Measurements from ENCODE around the gene CDK14.

The CDK14 gene

DNA sequence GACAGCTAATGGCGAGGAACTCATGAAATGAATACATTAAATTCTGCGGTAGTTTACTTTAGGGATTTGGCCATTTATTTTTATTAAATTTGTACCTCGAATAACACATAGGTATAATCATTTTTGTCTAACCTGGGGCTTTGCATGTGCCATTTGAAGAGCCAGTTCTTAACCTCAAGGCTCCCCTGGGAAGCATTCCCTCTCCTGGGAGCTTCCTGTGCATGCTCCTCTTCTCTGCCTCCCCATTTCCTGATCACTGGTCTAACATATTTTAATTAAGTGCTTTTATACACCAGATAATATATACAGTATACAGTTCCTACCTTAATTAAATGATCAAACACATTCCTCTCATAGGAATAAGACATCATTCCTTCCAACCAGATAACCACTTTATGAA, 484.2 kb downstream of the CDK14 start:
- Histone ChIP-seq H3K23ac (ENCODE audit: low read length) (no peak overlapping the region), H3K79me1 (ENCODE audit: low read length) (no peaks in the 10 kb centered on the region), H3K4me3 (ENCODE audit: low read depth, low read length) (no peak overlapping the region), H3K18ac (ENCODE audit: low read length) (no peak overlapping the region), H2BK12ac (ENCODE audit: low read length) (no peak overlapping the region), H3K9me3 (ENCODE audit: insufficient read depth, low read depth, low read length) (no peaks in the 10 kb centered on the region), H4K8ac (ENCODE audit: low read depth, low read length) (no peak overlapping the region), H3K4me1 (ENCODE audit: control insufficient read depth in 1 of 2, insufficient read depth in 2 of 2, low read length in 2 of 2) (peaks cover 0 to 3% of the 10 kb centered on the region in 2 experiments), H3K9ac (ENCODE audit: low read length) (no peak overlapping the region), H3K79me2 (ENCODE audit: control insufficient read depth, insufficient read depth, low read length, poor library complexity) (no peaks in the 10 kb centered on the region), H2BK120ac (ENCODE audit: insufficient read depth, low read length, poor library complexity) (no peak overlapping the region), H3K36me3 (ENCODE audit: control insufficient read depth in 1 of 2, insufficient read depth in 2 of 2, low read length in 2 of 2) (peaks cover 0 to 2% of the 10 kb centered on the region in 2 experiments), H2AFZ (ENCODE audit: insufficient read depth, low read length, poor library complexity) (no peak overlapping the region), H3K4me2 (ENCODE audit: low read length) (no peak overlapping the region), H2AK5ac (ENCODE audit: low read length) (no peak overlapping the region), H3K14ac (ENCODE audit: low read length) (no peak overlapping the region), H4K12ac (ENCODE audit: low read depth, low read length) (no peak overlapping the region), H4K91ac (ENCODE audit: low read depth, low read length) (no peak overlapping the region), H3K27me3 (ENCODE audit: insufficient read depth, low read length) (no peaks in the 10 kb centered on the region), H3K27ac (ENCODE audit: low read depth, low read length) (no peak overlapping the region), H2BK5ac (ENCODE audit: low read depth, low read length, poor library complexity) (no peak overlapping the region), H3K4ac (ENCODE audit: low read depth, low read length) (no peak overlapping the region)
- no peak for DNase-seq
- WGBS (ENCODE audit: extremely low coverage, insufficient coverage, insufficient read length), result no CpG with 5 or more reads among the region's 3 CpGs

DNA sequence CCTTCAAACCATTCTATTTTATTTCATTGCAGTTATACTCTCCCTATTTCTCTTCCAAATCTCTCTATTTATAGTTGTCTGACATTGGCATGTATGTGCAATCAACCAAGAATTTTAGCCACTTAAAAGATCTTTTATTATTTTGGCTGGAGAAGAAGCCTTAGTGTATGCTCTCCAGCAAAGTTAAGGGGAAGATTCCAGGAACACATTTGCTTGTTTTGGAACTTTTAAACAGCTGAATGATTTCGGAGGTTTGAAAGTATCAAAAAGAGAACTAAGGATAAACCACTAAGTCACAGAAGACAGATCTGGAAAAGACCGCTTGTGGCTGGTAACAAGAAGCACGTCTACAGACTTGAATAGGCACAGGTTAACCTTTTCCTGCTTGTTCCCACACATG, 485.9 kb downstream of the CDK14 start:
- Histone ChIP-seq H2BK120ac (ENCODE audit: insufficient read depth, low read length, poor library complexity) (no peak overlapping the region), H2BK5ac (ENCODE audit: low read depth, low read length, poor library complexity) (no peak overlapping the region), H3K18ac (ENCODE audit: low read length) (no peak overlapping the region), H3K14ac (ENCODE audit: low read length) (no peak overlapping the region), H3K4ac (ENCODE audit: low read depth, low read length) (no peak overlapping the region), H3K4me2 (ENCODE audit: low read length) (no peak overlapping the region), H3K36me3 (ENCODE audit: control insufficient read depth in 1 of 2, insufficient read depth in 2 of 2, low read length in 2 of 2) (peaks cover 0 to 2% of the 10 kb centered on the region in 2 experiments), H4K91ac (ENCODE audit: low read depth, low read length) (no peak overlapping the region), H3K23ac (ENCODE audit: low read length) (no peak overlapping the region), H3K9me3 (ENCODE audit: insufficient read depth, low read depth, low read length) (no peaks in the 10 kb centered on the region), H3K79me1 (ENCODE audit: low read length) (no peaks in the 10 kb centered on the region), H2AFZ (ENCODE audit: insufficient read depth, low read length, poor library complexity) (no peak overlapping the region), H3K27ac (ENCODE audit: low read depth, low read length) (no peak overlapping the region), H2BK12ac (ENCODE audit: low read length) (no peak overlapping the region), H4K8ac (ENCODE audit: low read depth, low read length) (no peak overlapping the region), H3K4me3 (ENCODE audit: low read depth, low read length) (no peak overlapping the region), H2AK5ac (ENCODE audit: low read length) (no peak overlapping the region), H4K12ac (ENCODE audit: low read depth, low read length) (no peak overlapping the region), H3K4me1 (ENCODE audit: control insufficient read depth in 1 of 2, insufficient read depth in 2 of 2, low read length in 2 of 2) (peaks cover 0 to 3% of the 10 kb centered on the region in 2 experiments), H3K9ac (ENCODE audit: low read length) (no peak overlapping the region), H3K27me3 (ENCODE audit: insufficient read depth, low read length) (no peaks in the 10 kb centered on the region), H3K79me2 (ENCODE audit: control insufficient read depth, insufficient read depth, low read length, poor library complexity) (no peaks in the 10 kb centered on the region)
- peak in 1 of 2 donors; percentile 25 for DNase-seq
- no CpG with 5 or more reads among the region's 3 CpGs for WGBS (ENCODE audit: extremely low coverage, insufficient coverage, insufficient read length)

GRCh38 chr7:91082852-91083495, 486.9 kb downstream of the CDK14 start:
- WGBS (ENCODE audit: extremely low coverage, insufficient coverage, insufficient read length), result no CpG with 5 or more reads among the region's 2 CpGs
- H3K14ac ChIP-seq (ENCODE audit: low read length), result no peak overlapping the region
- no peaks in the 10 kb centered on the region for H3K79me2 ChIP-seq (ENCODE audit: control insufficient read depth, insufficient read depth, low read length, poor library complexity)
- H2BK5ac ChIP-seq (ENCODE audit: low read depth, low read length, poor library complexity), result no peak overlapping the region
- peaks cover 0 to 3% of the 10 kb centered on the region in 2 experiments for H3K4me1 ChIP-seq (ENCODE audit: control insufficient read depth in 1 of 2, insufficient read depth in 2 of 2, low read length in 2 of 2)
- no peak overlapping the region for H3K4me2 ChIP-seq (ENCODE audit: low read length)
- peak in 1 of 2 donors; percentile 39 for DNase-seq
- H3K27me3 ChIP-seq (ENCODE audit: insufficient read depth, low read length), result no peaks in the 10 kb centered on the region
- no peak overlapping the region for H2BK12ac ChIP-seq (ENCODE audit: low read length)
- no peak overlapping the region for H3K18ac ChIP-seq (ENCODE audit: low read length)
- no peaks in the 10 kb centered on the region for H3K79me1 ChIP-seq (ENCODE audit: low read length)
- H4K91ac ChIP-seq (ENCODE audit: low read depth, low read length), result no peak overlapping the region
- H4K12ac ChIP-seq (ENCODE audit: low read depth, low read length), result no peak overlapping the region
- H2BK120ac ChIP-seq (ENCODE audit: insufficient read depth, low read length, poor library complexity), result no peak overlapping the region
- no peak overlapping the region for H3K27ac ChIP-seq (ENCODE audit: low read depth, low read length)
- H3K4ac ChIP-seq (ENCODE audit: low read depth, low read length), result no peak overlapping the region
- H2AFZ ChIP-seq (ENCODE audit: insufficient read depth, low read length, poor library complexity), result no peak overlapping the region
- H2AK5ac ChIP-seq (ENCODE audit: low read length), result no peak overlapping the region
- H3K9ac ChIP-seq (ENCODE audit: low read length), result no peak overlapping the region
- no peak overlapping the region for H3K23ac ChIP-seq (ENCODE audit: low read length)
- H3K36me3 ChIP-seq (ENCODE audit: control insufficient read depth in 1 of 2, insufficient read depth in 2 of 2, low read length in 2 of 2), result peaks cover 0 to 2% of the 10 kb centered on the region in 2 experiments
- H3K4me3 ChIP-seq (ENCODE audit: low read depth, low read length), result no peak overlapping the region
- H3K9me3 ChIP-seq (ENCODE audit: insufficient read depth, low read depth, low read length), result no peaks in the 10 kb centered on the region
- no peak overlapping the region for H4K8ac ChIP-seq (ENCODE audit: low read depth, low read length)

GRCh38 chr7:91083855-91084644, 487.9 kb downstream of the CDK14 start:
- no CpG with 5 or more reads among the region's 3 CpGs for whole genome bisulfite sequencing (ENCODE audit: extremely low coverage, insufficient coverage, insufficient read length)
- Histone ChIP-seq H3K36me3 (ENCODE audit: control insufficient read depth in 1 of 2, insufficient read depth in 2 of 2, low read length in 2 of 2) (peaks cover 0 to 2% of the 10 kb centered on the region in 2 experiments), H3K27me3 (ENCODE audit: insufficient read depth, low read length) (no peaks in the 10 kb centered on the region), H3K4me1 (ENCODE audit: control insufficient read depth in 1 of 2, insufficient read depth in 2 of 2, low read length in 2 of 2) (peaks cover 0 to 3% of the 10 kb centered on the region in 2 experiments), H3K4ac (ENCODE audit: low read depth, low read length) (no peak overlapping the region), H3K9ac (ENCODE audit: low read length) (no peak overlapping the region), H3K79me2 (ENCODE audit: control insufficient read depth, insufficient read depth, low read length, poor library complexity) (no peaks in the 10 kb centered on the region), H2BK120ac (ENCODE audit: insufficient read depth, low read length, poor library complexity) (no peak overlapping the region), H3K4me3 (ENCODE audit: low read depth, low read length) (no peak overlapping the region), H2AFZ (ENCODE audit: insufficient read depth, low read length, poor library complexity) (no peak overlapping the region), H3K79me1 (ENCODE audit: low read length) (no peaks in the 10 kb centered on the region), H2BK5ac (ENCODE audit: low read depth, low read length, poor library complexity) (no peak overlapping the region), H4K8ac (ENCODE audit: low read depth, low read length) (no peak overlapping the region), H3K9me3 (ENCODE audit: insufficient read depth, low read depth, low read length) (no peaks in the 10 kb centered on the region), H4K91ac (ENCODE audit: low read depth, low read length) (no peak overlapping the region), H3K18ac (ENCODE audit: low read length) (no peak overlapping the region), H3K27ac (ENCODE audit: low read depth, low read length) (no peak overlapping the region), H3K23ac (ENCODE audit: low read length) (no peak overlapping the region), H4K12ac (ENCODE audit: low read depth, low read length) (no peak overlapping the region), H3K14ac (ENCODE audit: low read length) (no peak overlapping the region), H2AK5ac (ENCODE audit: low read length) (peak overlapping the region; percentile 83), H3K4me2 (ENCODE audit: low read length) (no peak overlapping the region), H2BK12ac (ENCODE audit: low read length) (no peak overlapping the region)
- DNase-seq, result no peak
